ENCODE data around the gene PPM1H. TPM values are rescaled to one million over a fixed set of nuclear protein-coding genes. Genes with fewer than 3 reads are reported as not detected.

The PPM1H gene
- total RNA-seq, 2 donors from 2014 or later, result 1.3 to 2.8 TPM

DNA sequence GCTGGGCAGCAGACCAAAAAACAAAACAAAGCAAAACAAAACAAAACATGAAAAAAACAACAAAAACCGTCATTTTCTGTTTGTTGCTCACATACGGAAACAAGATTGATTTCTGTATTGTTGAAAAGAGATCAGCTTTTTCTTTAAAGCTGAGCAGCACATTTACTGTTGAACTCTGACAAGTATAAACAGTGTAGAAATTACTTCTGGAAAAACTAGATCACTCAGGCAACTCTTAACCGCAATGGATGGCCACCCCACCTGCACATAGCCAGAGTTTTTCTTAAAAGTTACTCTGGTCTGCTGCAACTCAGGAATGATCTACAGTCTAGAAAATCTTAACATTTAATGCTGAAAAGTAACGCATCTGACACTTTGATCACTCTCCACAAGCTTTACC is 80.9 kb downstream of the PPM1H start:
- intact Hi-C loops (cut with DNase I), result no loop called here

GRCh38 chr12:62849398-62849797 is 85.6 kb downstream of the PPM1H start:
- no peak for DNase-seq (ENCODE audit: low spot score)
- intact Hi-C loops (cut with DNase I), result no loop called here

More for the DNA sequence above, 80.9 kb downstream of the PPM1H start:
- DNase-seq (ENCODE audit: low spot score), result no peak

DNA sequence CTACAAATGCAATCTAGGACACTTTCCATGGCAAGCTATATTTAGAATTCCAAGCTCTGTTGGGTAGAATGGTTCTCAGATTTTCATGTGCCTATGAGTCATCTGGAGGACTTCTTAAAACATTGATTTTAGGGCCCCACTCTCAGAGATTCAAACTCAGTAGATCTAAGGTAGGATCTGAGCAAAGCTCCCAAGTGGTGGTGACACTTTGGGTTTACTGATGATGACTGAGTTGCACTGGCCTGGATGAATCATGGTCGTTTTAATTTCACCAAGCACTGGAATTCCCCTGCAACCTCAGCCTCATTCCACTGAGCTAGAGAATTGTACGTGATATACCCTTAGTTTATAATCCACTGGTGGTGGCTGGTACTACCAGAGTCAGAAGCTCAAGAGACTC is 86.5 kb downstream of the PPM1H start:
- intact Hi-C loops (cut with DNase I), result no loop called here
- no peak for DNase-seq (ENCODE audit: low spot score)

DNA sequence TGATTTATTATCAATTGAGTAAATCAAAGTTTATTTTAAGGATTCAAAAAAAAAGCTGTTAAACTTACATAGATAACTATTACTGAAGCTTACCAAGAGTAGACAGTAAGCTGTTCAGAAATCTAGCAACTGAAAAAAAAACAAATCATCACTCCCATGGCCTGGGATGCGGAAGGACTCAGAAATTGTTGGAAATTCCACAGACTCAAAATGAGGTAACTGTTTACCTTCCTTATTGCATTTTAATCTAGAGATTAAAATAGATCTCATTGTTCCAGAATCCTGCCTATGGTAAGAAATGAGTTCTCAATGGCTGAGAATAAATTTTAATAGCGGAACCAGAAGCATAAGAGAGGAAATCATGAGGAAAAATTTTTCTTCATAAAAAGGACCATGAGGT is 87.2 kb downstream of the PPM1H start:
- DNase-seq (ENCODE audit: low spot score), result no peak
- intact Hi-C loops (cut with DNase I), result no loop called here

DNA sequence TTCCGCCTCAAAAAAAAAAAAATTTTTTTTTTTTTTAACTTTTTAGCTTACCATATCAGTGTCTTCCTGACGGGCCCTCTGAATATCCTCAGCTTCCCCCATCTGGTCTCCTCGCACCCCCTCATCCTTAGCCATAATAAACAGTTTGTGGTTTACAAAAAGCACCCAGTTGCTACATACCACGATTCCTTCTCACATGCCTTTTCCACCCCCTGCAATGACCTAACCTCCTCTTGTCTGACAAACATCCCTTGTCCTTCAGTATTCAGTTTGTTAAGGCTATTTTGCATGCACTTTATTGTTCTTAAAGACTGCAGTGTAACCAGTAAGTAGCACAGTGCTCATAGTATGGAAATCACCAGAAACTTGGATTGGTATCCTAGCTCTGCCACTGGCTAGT is 88.5 kb downstream of the PPM1H start:
- intact Hi-C loops (cut with DNase I), result no loop called here
- DNase-seq (ENCODE audit: low spot score), result no peak

DNA sequence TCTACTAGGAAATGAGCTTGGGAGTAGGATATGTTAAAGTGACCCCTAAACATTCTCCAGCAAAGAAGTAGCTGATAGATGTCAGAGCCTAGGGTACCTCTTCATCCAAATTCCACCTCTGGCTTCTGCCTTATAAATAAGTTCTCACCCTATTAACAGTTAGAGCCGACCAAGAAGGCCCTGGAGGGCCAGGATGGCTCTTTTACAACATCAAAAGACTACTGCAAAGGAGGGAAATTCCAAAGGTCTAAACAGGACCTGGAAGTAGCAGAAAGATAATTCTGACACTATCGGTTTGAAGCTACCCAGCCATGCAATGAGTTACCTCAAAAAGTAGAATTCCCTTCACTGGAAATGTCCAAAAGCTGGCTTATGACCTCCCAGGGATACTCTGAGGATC is 90.0 kb downstream of the PPM1H start:
- intact Hi-C loops (cut with DNase I), result no loop called here
- DNase-seq (ENCODE audit: low spot score), result no peak

DNA sequence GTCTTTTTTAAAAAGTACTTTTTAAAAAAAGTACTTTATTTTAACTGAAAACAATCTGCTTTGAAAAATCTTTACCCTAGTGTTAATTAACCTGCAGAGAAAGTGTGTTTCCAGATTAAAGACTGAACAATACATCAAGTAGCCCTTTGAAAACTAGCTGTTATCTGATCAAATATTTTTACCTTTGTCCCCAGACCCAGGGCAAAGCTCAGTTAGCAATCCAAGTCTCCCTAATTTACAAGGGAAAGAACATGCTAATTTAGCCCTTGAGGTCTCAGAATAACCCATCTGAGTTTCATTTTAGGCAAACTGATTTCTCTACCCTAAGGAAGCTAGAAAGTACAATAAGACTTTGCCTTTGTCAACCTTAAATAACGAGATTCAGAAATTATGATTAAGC is 91.2 kb downstream of the PPM1H start:
- intact Hi-C loops (cut with DNase I), result no loop called here
- no peak for DNase-seq (ENCODE audit: low spot score)

- no peak for DNase-seq (ENCODE audit: low spot score)
- intact Hi-C loops (cut with DNase I), result no loop called here
Observed at GRCh38 chr12:62841846-62842245, 93.1 kb downstream of the PPM1H start.

DNA sequence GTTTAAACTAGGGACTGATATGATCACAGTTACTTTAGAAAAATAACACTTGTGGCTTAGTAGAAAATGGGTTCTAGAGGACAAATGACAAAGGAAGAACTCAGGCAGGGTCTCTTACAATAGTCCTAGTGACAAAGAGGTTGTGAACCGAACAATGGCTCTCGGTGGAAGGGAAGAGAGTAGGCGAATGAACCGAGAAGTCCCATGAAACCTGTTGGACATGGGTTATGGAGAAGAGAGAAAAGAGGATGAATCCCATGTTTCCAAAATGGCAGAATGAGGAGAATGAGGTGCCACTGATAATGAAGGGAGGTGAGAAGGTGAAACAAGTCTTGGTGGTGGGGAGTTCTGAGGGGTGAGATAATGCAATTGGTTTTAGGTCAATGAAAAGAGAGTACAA is 94.1 kb downstream of the PPM1H start:
- intact Hi-C loops (cut with DNase I), result no loop called here
- no peak for DNase-seq (ENCODE audit: low spot score)

GRCh38 chr12:62839869-62840660 is 94.9 kb downstream of the PPM1H start:
- intact Hi-C loops (cut with DNase I), result no loop called here
- no peak for DNase-seq (ENCODE audit: low spot score)

DNA sequence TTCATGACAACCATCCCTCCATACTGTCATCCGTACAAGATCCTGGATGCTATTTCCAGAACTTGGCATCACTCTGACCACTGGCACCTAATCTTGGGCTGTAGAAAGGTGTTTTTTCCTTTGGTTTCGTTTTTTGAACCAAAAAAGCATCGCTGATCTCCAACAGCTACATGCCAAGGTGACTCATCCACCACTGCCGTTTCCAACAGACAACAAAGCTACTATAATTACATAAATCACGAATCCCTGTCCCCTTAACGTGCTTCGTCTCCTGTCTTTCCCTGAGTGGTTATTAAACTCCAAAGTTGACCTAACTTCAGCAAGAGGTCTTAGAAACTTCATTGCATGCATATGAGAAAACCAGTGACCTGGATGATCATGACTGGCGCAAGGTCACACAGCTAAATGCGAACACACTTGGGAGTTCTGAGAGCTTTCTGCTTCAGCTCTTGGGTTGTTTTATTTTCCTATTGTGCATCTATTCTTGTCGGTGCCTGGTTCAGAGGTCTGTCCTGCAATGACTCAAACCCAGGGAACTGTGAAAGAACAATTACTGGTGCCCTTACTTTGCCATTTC is 99.9 kb downstream of the PPM1H start:
- DNase-seq (ENCODE audit: low spot score), result no peak
- intact Hi-C loops (cut with DNase I), result no loop called here

DNA sequence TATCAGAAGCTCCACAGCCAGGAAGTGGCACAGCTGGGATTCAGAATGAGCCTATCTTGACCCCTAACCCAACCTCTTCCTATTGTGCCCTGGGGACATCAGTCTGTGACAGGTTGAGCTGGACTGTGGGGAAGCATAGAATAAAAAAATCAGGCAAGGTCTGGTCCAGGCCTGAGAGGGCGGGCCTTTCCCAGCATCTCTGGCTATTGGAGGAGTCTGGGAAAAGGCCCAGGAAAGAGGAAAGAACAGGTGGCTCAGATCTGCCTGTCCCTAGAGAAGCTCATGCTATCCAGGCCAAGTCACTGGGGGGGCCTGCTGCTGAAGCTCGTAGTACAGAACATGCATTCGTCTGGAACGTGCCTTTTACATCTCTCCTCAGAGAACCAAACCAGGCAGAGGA is 100.5 kb downstream of the PPM1H start:
- DNase-seq (ENCODE audit: low spot score), result no peak
- intact Hi-C loops (cut with DNase I), result no loop called here

DNA sequence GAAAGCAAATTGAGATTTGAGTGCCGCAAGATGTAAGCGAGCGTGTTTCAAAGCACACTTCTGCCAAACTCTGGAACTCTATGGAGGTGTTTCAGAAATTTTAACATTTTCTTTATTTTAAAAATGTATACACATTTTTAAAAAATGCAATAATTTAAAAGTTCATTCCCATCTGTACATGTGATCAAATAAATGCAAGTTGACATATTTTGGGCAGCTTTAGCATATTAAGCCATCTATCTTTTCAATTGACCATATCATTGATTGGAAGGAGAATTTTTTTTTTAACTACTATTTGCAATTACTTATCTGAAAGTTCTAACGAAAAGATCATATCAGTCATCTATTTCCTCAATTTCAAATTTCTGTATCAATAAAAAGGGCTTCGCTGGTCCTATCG is 101.3 kb downstream of the PPM1H start:
- DNase-seq (ENCODE audit: low spot score), result no peak
- intact Hi-C loops (cut with DNase I), result no loop called here

DNA sequence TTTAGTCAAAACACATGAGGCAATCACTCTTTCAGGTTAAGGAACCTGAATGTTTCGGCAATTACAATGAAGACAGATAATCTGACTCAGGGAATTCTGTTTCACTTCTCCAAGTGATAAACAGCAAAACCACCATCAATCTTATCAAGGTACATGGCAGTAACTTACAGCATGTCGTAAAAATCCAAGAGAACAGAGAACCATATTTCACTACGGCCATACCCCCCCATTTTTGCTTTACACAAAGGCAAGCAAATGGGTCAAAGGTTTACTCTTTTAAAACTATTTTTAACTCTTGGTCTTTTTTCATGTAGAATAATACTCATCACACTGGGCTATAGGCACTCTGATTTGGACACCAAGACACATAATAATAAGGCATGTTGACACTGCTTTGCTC is 102.4 kb downstream of the PPM1H start:
- intact Hi-C loops (cut with DNase I), result no loop called here
- no peak for DNase-seq (ENCODE audit: low spot score)

DNA sequence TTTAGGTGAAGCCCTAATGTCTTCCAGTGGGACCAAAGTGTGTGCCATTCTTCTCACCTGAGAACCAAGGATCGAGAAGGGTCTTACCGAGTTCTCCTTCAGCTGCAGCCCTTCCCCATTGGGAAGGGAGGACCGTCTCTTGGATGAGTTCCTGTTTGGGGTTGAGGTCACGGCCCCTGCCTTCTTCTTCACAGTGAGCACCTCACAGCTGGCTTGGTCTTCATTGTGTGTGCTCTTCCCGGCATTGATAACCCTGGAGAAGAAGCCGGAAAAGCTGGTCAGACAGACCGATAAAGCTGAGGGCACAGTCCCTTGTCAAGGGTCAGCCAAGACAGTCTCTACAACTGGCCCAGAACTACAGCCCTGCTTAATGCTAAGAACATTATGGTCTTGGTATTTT is 102.9 kb downstream of the PPM1H start:
- DNase-seq (ENCODE audit: low spot score), result no peak
- intact Hi-C loops (cut with DNase I), result no loop called here

GRCh38 chr12:62827855-62828254 is 107.1 kb downstream of the PPM1H start:
- intact Hi-C loops (cut with DNase I), result no loop called here
- DNase-seq (ENCODE audit: low spot score), result no peak

DNA sequence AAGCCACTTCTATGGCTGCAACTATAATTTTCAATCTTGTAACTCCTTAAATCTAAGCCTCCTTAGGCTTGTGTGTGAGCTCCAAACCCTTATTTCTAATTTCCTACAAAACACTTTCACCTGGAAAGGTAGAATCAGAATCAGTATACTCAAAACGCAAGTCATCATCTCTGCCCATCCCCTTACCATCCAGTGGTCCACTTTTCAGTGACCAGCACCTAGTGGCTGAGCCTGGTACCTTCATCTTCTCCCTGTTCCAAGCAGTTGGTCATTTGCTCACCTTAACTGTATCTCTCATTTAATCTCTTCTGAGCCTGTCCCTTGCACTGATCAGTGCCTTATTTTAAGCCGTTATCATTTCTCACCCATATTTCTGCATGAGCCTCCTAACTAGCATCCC is 107.9 kb downstream of the PPM1H start:
- no peak for DNase-seq (ENCODE audit: low spot score)
- intact Hi-C loops (cut with DNase I), result no loop called here

- intact Hi-C loops (cut with DNase I), result no loop called here
- DNase-seq (ENCODE audit: low spot score), result no peak
Observed at GRCh38 chr12:62817556-62818271, 117.2 kb downstream of the PPM1H start.

DNA sequence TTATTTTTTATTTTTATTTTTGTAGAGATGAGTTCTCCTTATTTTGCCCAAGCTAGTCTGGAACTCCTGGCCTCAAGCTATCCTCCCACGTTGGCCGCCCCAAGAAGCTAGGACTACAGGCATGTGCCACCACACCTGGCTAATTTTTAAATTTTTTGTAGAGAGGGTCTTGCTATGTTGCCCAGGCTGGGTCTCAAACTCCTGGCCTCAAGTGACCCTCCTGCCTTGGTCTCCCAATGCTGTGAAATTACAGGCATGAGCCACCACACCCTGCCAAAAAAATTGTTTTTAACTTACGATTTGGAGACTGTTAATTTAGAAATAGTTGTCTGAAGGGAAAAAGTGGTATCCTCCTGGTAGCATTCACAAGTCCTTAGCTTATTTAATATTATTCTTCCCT is 120.7 kb downstream of the PPM1H start:
- intact Hi-C loops (cut with DNase I), result no loop called here
- DNase-seq (ENCODE audit: low spot score), result no peak

DNA sequence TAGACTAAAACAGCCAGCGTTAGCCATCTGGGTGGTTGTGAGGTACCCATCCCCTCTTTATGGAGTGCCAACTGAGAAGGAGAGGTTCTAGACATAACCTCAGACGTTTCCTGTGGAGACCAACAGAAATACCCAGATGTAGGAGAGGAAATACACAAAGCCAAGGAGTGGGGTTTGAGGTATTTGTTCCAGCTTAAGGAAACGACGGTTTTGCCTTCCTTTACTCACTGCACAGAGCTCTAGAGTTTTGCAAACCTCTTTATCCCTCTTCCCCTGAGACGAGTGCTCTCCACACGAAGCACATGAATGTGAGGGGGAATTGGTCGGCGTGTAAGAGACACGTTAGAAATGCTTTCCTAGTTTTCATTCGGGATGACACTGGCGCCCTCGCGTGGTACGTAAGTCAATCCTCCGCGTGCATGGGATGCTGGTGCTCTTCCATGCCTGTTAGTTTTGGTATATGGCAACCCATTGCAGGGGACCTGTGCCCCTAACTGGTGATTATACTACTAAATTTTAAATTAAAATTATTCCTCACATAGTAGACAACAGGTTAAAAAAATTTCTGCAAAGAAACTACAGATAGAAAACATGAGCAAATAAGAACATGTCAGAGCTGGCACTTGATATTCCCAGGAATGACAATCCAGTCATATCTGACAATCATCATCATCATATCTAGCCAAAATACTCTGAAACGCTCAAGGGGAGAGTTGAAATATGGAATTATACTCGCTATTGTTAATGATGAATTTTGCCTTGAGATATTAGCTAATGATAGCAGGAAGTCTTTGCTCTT is 121.7 kb downstream of the PPM1H start:
- intact Hi-C loops (cut with DNase I), result no loop called here
- peak; percentile 91 for DNase-seq (ENCODE audit: low spot score)

Data from posterior vena cava (tissue), 2 donors.